ENCODE measurements around the gene TBC1D16. TPM values are rescaled to one million over a fixed set of nuclear protein-coding genes. Genes with fewer than 3 reads are reported as not detected.
A peak's percentile ranks its signal among the peaks of the same experiment; 100 is the strongest.

The TBC1D16 gene
- total RNA-seq, 1 experiment from 2014 or later = 96.1 TPM

GRCh38 chr17:79949656-79950209 lies 85.9 kb downstream of the TBC1D16 start (continued):
- no peak for TF ChIP-seq CTCF (IDR thresholded peaks at IDR 0.05)
- no peak for TF ChIP-seq TCF7 (CRISPR knock-in tag; IDR thresholded peaks at IDR 0.05; ENCODE audit: low read depth)
- TF ChIP-seq SOX15 (CRISPR knock-in tag; IDR thresholded peaks at IDR 0.05) = no peak
- no peak for TF ChIP-seq JAZF1 (CRISPR knock-in tag; IDR thresholded peaks at IDR 0.05)
- TF ChIP-seq ZNF138 (CRISPR knock-in tag; conservative IDR thresholded peaks at IDR 0.05) = no peak
- TF ChIP-seq PRDM15 (CRISPR knock-in tag; IDR thresholded peaks at IDR 0.05) = no peak
- 0 out of 2 replicates have a peak, but pooled peaks have one; percentile 68 for TF ChIP-seq TP53 (CRISPR knock-in tag; IDR thresholded peaks at IDR 0.05)
- TF ChIP-seq HMGA2 (CRISPR knock-in tag; IDR thresholded peaks at IDR 0.05) = no peak
- TF ChIP-seq NFYB (CRISPR knock-in tag; conservative IDR thresholded peaks at IDR 0.05; ENCODE audit: low read depth) = no peak
- no peak for TF ChIP-seq OVOL2 (CRISPR knock-in tag; IDR thresholded peaks at IDR 0.05; ENCODE audit: borderline replicate concordance)
- TF ChIP-seq CREB1 (CRISPR knock-in tag; IDR thresholded peaks at IDR 0.05) = no peak
- TF ChIP-seq TEAD1 (CRISPR knock-in tag; IDR thresholded peaks at IDR 0.05) = peak; percentile 59
- no peak for TF ChIP-seq ATF6 (CRISPR knock-in tag; IDR thresholded peaks at IDR 0.05)
- no peak for TF ChIP-seq KAT7 (CRISPR knock-in tag; IDR thresholded peaks at IDR 0.05; ENCODE audit: borderline replicate concordance)
- 0 out of 2 replicates have a peak, but pooled peaks have one; percentile 47 for TF ChIP-seq TEAD4 (CRISPR knock-in tag; IDR thresholded peaks at IDR 0.05)
- TF ChIP-seq ZNF281 (CRISPR knock-in tag; IDR thresholded peaks at IDR 0.05) = no peak
- TF ChIP-seq STAT6 (CRISPR knock-in tag; conservative IDR thresholded peaks at IDR 0.05; ENCODE audit: low read depth) = no peak
